AML-193 (cell line): ENCODE results near the gene PSMD2.
A peak's percentile ranks its signal among the peaks of the same experiment; 100 is the strongest.
"Not testable (repeated sequence)": the region's sequence is repeated elsewhere in the genome, so short reads cannot be mapped to it uniquely, and the experiment has no call there.

Experiments
- DNase-seq, 2 experiments: peaks; one replicate each; lab custom pipeline; 2025; lab: John Stamatoyannopoulos, UW

PSMD2 gene

GRCh38 chr3:184339451-184340135 lies 40.6 kb downstream of the PSMD2 start:
- DNase-seq, result not testable (repeated sequence)

GRCh38 chr3:184341925-184342324 lies 42.9 kb downstream of the PSMD2 start:
- no peak for DNase-seq

GRCh38 chr3:184343200-184343876 lies 44.3 kb downstream of the PSMD2 start:
- no peak for DNase-seq

- no peak for DNase-seq
Measured at GRCh38 chr3:184344579-184345316, 45.7 kb downstream of the PSMD2 start.

GRCh38 chr3:184345317-184346144 lies 46.5 kb downstream of the PSMD2 start:
- peak; percentile 65 to 87 for DNase-seq

- DNase-seq, result no peak
Measured at GRCh38 chr3:184346480-184347190, 47.6 kb downstream of the PSMD2 start.

- DNase-seq, result no peak
Measured at GRCh38 chr3:184347321-184348056, 48.4 kb downstream of the PSMD2 start.

- no peak for DNase-seq
Measured at GRCh38 chr3:184348057-184348382, 49.0 kb downstream of the PSMD2 start.

- no peak for DNase-seq
Measured at GRCh38 chr3:184349563-184350470, 50.8 kb downstream of the PSMD2 start.

- DNase-seq, result no peak
Measured at GRCh38 chr3:184350618-184351017, 51.6 kb downstream of the PSMD2 start.

- DNase-seq, result no peak
Measured at GRCh38 chr3:184351511-184352148, 52.6 kb downstream of the PSMD2 start.

- DNase-seq, result no peak
Measured at GRCh38 chr3:184352149-184352785, 53.2 kb downstream of the PSMD2 start.

- DNase-seq, result no peak
Measured at GRCh38 chr3:184352897-184353545, 54.0 kb downstream of the PSMD2 start.

GRCh38 chr3:184353546-184353941 lies 54.5 kb downstream of the PSMD2 start:
- no peak for DNase-seq

- peak; percentile 12 to 21 for DNase-seq
Measured at GRCh38 chr3:184354121-184354728, 55.2 kb downstream of the PSMD2 start.

GRCh38 chr3:184354754-184355153 lies 55.7 kb downstream of the PSMD2 start:
- no peak for DNase-seq

- DNase-seq, result no peak
Measured at GRCh38 chr3:184355261-184356040, 56.4 kb downstream of the PSMD2 start.
